ENCODE results near the gene IRGQ. TPM values are rescaled to one million over a fixed set of nuclear protein-coding genes. Genes with fewer than 3 reads are reported as not detected.
"Not testable (repeated sequence)": the region's sequence is repeated elsewhere in the genome, so short reads cannot be mapped to it uniquely, and the experiment has no call there.

IRGQ gene
- total RNA-seq, 1 experiment from 2014 or later, result 8.1 TPM

DNA sequence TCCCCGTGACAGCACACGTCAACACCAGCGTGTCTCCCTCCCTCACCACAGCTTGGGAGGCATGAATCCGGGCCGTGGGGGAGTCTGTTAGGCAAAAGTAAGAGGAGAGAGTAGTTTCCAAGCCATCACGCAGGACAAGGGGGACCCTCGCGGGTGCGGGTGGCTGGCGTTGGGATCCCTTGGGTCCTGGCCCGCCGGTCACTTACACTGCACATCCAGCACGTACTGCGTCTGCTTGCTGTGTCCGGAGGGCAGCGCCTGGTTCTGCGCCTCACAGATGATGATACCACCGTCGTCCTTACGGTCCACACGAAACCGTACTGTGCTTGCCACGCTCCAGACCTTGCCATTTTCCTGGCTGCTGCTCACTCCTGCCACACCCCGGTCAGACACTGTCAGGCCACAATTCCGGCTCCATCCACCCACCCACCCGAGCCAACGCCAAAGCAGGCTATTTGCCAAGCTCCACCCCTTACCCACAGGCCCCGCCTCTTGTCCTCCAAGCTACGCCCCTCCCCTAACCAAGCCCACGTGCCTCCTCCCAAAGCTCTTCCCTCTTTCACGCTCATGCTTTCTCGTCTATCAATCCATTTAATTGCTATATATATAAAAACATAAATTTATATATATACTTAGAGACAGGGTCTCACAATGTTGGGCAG, 30.1 kb upstream of the IRGQ start:
- peak; percentile 8 for DNase-seq (ENCODE audit: extremely low read depth, low read depth)

DNA sequence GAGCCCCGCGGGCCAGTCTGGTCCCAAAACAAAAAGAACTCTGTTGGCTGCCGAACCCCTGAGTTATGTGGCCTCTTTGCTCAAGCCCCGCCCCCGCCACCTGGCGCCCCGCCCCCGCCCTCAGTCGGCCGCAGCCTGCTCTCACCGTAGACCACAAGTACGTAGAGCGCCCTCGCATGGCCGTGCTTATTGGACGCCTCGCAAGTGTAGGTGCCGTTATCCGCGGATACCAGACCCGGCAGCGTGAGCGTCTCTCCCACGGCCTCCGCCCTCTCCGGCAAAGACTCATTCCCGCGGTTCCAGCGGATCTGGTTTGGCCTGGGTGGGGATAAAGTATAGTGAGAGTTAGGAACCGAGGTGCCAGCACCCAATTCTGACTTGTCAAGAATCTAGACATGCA, 29.0 kb upstream of the IRGQ start:
- DNase-seq (ENCODE audit: extremely low read depth, low read depth), result no peak

DNA sequence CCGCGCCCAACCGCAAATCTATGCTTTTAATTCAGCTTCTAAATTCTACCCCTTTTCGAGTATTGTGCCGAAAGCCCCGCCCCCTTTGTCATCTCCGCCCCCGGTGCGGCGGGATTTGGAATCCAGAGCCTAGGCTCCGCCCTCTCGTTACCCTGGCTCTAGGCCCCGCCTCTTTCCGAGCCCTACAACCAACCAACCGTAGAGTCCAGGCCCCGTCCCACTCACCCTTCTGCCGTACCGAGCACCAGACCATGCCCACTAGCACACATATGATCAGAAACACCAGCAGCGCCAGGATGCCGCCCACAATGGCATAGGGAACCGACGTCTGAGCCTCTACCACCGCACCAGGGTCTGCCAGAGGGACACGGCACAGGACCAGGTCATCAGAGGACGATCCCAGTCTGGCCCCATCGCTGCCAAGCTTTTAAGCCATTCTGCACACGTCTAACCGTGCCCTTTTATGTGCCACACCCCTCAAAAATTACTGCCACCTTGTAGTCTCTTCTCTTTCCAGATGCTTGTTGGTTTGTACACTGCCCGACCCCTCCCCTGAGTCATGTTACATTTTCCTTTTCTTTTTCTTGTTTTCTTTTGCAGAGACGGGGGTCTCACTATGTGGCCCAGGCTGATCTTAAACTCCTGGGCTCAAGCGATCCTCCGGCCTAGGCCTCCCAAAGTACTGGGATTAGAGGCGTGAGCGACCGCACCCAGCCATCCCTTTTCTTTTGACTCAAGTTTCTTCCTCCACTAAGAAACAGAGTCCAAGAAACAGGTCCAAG, 28.1 kb upstream of the IRGQ start:
- no peak for DNase-seq (ENCODE audit: extremely low read depth, low read depth)

DNA sequence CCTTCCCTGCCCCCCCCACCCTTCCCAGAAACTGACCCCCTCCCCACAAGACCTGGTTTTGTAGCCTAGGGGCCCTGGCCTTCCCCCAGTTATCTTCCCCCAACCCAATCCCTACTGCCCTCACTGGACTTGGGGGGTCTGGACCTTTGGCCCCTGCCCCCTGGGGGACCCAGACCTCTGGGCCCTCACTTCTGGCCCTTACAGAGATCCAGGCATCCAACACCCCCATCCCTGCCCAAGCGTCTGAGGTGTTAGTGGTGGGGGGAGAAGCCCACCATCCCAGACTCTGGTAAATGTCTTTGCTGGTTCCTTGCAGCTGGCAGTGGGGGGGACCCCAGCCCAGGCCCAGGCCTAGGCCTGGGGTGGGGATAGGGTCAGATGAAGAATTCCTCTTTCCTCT, 27.0 kb upstream of the IRGQ start:
- no peak for DNase-seq (ENCODE audit: extremely low read depth, low read depth)

DNA sequence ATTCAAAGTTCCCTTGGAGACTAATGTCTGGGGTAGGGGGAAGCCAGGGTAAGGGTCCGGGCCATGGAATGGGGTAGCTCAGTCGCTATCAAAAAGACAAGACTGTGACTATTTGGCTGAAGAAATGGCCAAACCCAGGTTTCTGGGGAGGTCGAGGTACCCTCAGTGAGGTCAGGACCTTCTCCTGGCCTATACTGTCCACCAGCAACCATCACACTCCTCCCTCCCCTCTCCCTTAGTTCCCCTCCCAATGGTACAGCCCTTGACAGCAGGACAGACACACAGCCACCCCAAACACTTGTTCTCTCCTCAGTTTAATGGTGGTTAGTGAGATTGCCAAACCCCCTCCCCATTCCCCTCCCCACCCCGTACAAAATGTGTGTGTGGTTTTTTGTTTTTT, 26.1 kb upstream of the IRGQ start:
- no peak for DNase-seq (ENCODE audit: extremely low read depth, low read depth)

DNA sequence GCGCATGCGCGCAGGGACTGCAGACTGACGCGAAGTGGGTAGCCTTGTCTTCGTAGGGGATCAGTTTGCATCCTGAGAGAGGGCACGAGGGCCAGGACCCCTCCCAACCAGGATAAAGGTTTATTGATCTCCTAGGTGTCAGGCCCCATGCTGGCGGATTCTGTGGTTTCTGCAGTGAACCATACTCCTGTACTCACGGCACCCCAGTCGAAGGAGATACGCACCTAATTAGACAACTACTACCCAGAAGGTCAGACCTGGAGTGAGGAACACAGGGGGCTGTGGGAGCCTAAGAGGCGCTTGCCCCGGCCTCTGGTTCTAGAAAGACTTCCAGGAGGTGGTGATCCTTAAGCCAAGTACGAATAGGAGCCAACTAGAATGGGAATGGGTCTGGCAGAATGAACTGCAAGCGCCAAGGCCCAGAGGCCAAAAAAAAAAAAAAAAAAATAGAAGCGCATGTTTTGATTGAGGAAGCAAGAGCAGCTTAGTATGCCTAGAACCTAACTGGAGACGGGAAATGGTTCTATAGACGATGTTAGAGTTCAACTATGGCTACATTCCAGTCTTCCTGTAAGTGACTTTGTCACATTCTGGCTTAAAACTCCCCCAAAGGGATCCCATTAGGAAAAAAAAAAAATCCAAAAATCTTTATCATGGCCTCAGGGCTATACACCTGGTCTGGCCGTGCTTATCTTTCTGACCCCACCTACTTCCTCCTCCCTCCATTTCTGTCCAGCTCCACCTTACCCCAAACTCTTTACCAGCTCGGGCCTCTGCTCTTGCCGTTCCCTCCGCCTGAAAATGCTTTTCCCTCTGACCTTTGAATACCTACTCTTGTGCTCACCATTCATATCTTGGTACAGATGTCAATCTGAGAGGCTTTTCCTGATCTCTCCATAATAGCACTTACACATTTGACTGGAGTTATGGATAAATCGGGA, 24.4 kb upstream of the IRGQ start:
- DNase-seq (ENCODE audit: extremely low read depth, low read depth), result no peak

DNA sequence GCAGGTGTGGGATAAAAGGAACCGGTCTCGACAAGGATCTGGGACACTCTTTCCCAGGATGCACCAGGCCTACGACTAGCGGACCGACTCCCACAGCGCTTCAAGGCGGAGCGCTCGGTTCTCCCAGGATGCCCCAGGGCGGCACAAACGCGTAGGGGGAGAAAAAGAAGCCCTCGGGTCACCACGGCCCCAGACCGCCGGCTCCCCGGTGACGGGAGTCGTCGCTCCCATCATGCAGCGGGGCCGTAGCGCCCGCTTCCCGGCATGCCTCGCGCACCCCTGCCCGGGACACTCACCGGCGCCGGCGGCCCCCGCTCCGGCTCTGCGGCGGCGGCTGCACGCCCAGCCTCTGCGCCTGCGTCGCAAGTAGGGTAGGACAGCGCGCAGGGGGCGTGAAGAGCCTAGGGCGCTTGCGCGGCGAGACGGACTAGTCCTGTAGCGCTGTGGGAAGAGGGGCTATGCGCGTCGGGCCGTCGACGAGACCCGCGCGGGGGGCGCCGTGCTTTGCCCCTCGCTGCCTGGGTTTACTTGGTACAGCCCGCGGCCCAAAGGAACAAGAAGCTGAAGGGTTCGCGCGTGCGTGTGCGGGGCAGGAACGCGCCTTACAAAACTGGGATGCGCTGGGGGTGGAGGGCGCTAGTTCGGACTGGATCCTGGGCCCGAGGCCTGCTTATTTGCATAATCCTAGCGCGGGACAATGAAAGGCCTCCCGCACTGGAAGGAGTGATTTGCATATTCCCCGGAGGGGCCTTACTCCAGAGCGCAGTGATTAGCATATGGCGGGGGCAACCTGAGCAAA, 23.5 kb upstream of the IRGQ start, which contains the start of gene ZNF428:
Gene ZNF428, minus strand, starts transcription at position 368 of the 799 bp plus-strand sequence. CDS start 5,325 bp downstream, outside the sequence.
- DNase-seq (ENCODE audit: extremely low read depth, low read depth), result peak; percentile 72

DNA sequence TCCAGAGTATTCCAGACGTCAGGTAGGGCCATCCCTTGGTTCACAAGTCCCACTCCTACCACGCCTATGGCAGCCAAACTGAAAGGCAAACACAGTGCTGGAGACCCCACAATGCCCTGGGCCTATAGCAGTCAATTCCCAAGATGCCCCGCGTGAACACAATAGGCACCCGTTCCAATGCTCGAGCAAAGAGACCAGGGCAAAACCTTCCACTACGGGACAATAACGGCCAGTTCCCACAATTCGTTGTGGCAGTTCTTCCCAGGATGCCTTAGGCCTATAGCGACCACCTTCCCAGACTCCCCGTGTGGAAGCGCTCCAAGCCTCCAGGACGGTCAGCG, 23.0 kb upstream of the IRGQ start:
- DNase-seq (ENCODE audit: extremely low read depth, low read depth), result no peak

DNA sequence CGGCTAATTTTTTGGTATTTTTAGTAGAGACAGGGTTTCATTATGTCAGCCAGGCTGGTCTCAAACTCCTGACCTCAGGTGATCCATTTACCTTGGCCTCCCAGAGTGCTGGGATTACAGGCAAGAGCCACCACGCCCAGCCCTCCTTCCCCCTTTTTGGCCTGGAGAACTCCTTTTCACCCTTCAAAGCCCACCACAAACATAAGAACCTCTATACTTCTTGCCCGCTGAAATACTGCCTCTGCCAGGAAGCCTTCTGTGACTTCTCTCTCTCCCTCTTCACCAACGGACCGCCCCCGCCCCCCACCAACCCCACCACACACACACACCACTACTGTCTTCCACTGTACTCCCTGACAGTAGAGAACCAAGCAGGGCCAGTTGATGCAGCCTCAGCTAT, 21.0 kb upstream of the IRGQ start:
- no peak for DNase-seq (ENCODE audit: extremely low read depth, low read depth)

DNA sequence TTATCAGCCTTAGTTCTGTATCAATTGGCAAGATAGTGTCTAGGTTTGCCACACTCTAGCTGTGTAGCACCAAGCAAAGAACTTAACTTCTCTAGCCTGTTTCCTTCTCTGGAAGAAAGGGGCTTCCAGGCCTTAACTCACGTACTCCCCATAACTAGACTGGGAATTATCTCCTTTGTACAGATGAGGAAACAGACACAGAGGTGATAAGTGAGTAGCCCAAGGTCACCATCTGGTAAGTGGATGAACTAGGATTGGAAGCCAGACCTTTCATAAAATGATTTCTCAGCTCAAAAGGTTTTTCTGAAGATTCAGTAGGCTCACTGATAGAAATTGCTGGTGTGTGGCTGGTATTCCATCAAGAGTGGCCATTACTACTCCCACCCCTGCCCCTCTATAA, 20.4 kb upstream of the IRGQ start:
- DNase-seq (ENCODE audit: extremely low read depth, low read depth), result no peak

DNA sequence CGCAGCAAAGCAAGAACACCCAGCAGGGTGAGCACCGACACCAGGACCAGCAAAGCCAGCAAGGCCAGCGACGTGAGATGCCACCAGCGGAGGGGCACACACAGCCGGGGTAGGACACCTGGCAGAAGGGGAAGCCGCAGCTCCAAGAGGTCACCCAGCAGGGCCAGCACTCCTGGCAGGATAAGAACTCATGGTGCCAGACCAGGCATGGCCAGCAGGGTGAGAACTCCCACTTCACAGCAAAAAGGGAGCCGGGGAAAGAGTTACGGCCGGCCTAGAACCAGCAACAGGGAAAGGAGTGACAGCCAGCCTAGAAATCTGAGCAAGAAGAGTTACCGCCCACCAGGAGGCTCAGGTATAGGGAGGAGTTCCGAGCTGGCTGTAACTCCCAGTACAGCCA, 16.4 kb upstream of the IRGQ start:
- DNase-seq (ENCODE audit: extremely low read depth, low read depth), result no peak

DNA sequence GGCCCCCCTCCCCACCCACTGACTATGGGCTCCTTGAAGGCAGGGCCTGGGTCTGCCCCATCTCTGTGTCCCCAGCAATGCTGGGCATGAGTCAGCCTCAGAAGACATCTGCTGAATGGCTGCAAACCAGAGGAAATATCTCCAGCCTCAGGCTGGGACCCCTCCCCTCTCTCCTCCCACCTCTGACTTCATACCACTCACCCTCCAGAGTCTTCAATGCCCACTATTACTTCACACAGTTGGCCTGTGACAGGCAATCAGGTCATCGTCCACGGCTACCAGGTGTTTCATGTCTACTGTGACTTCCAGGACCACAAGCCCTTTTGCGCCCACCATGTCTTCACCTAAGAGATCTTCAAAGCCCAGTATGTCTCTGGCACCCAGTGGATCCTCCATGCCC, 15.9 kb upstream of the IRGQ start, which contains the start of gene SRRM5:
Gene SRRM5, plus strand, starts transcription at position 301 of the 400 bp plus-strand sequence. Its CDS starts 34 bp downstream, at position 335.
- no peak for DNase-seq (ENCODE audit: extremely low read depth, low read depth)

DNA sequence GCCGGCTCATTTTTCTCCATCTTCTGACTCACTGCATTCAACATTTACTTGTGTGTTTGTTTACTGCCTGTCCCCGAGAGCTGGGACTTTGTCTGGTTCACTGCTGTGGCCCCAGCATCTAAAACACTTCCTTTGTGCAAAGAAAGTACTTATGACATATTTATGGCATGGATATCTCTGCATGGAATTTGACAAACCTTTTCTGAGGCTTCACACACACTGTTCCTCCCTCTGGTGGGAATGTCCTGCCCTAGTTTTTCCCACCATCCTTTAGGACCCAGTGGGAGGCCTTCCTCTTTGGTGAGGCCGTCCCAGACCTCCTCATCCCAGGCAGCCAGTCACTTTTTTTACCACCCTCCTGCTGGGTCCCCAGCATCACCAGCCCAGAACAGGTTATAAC, 14.6 kb upstream of the IRGQ start:
- DNase-seq (ENCODE audit: extremely low read depth, low read depth), result no peak

DNA sequence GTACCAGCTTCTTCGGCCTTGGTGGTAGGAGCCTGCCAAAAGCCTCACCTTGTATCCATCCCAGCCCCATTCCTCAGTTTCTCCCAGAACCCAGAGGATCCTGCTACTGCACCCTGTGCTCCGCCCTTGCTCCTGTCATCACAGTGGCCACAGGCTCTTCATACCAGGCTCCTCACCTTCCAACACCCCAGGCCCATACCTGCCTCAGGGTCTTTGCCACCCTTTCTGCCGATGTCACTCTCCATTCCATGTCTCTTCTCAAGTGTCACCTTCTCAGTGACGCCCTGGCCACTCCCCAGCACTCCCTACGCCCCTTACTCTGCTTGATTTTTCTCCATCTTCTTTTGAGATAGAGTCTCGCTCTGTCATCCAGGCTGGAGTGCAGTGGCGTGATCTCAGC, 13.9 kb upstream of the IRGQ start:
- DNase-seq (ENCODE audit: extremely low read depth, low read depth), result no peak

DNA sequence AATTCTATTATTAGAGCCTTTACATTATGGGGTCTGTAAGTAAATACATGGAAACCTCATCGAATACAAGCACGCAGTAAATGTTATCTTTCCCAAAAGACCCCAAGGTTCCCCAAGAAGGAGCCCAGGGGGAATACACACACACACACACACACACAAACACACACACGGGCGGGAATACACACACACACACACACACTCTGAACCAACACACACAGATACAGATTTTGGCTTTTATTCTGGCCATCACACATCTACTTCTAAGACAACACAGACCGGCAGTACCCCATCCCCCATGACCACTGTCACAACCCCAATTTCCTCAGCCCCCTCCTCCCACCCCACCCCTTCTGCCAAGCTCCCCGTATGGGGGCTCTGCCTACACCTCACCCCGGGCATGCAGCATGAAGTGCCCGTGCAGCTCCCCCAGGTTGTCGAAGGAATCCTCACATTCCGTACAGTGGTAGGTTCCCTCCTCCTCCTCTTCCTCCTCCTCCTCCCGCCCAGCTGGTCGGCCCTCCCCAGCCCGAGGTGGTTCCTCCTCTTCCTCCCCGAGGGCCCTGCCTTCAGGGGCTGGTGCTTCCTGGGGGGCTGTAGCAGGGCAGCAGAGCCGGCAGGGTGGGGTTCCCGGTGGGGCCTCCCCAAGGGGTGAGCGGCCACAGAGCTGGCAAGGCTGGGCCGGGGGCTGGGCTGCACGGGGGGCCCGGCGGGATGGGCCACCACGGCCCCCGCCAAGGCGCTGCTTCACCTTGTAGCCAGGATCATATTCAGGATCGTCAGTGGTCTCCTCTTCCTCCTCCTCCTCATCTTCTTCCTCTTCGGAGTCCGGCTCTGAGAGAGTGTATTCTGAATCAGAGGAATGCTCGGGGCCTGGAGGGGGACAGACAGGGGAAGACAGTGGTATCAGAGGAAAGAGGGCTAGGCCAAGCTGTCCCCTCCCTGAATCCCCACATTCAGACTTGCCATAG, 11.6 kb upstream of the IRGQ start:
- DNase-seq (ENCODE audit: extremely low read depth, low read depth), result no peak

DNA sequence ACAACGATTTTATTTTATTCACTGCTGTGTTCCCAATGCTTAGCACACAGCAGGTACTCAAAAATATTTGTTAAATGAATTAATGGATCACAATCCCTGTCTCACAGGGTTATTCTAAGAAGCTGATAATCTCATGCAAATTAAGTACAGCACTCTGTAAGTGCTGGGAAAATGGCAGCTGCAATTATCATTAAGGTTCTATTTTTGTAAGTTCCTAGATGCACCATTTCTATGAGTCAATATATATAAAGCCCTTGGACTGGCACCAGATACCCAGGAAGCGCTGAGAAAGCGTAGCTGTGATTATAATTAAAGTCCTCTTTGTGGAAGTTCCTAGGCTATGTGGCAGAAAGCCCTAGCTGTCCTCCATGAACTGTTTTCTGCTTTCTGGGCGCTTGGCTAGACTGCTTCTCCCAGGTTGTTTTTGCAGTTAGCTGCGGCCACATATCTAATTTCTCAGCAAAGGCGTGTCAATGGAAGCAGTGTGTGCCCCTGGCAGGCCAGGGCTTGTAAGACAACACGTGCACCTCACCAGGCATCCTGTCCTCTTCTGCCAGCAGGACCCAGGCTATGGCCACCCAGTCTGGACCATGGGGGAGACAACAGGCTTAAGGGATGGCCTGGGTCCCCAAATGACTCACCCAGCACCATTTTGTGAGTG, 10.8 kb upstream of the IRGQ start:
- no peak for DNase-seq (ENCODE audit: extremely low read depth, low read depth)

DNA sequence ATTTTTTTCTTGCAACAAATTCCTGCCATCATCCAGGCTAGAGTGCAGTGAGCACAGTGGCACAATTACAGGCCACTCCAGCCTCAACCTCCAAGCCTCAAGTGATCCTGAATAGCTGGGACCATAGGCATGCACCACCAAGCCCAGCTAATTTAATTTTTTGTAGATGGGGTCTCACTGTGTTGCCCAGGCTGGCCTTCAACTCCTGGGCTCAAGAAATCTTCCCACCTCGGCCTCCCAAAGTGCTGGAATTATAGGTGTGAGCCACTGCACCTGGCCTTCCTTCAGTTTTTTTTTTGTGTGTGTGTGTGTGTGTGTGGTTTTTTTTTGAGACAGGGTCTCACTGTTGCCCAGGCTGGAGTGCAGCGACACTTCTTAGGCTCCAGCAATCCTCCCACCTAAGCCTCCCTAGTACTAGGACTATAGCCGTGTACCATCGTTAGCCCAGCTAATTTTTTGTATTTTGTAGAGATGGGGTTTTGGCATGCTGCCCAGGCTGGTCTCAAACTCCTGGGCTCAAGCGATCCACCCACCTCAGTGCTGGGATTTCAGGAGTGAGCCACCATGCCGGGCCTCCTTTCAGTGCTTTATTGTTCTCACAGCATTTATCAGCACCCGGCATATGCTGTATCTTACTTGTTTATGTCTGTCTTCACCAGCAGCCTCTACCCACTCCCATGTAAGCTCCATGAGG, 10.1 kb upstream of the IRGQ start:
- DNase-seq (ENCODE audit: extremely low read depth, low read depth), result no peak

DNA sequence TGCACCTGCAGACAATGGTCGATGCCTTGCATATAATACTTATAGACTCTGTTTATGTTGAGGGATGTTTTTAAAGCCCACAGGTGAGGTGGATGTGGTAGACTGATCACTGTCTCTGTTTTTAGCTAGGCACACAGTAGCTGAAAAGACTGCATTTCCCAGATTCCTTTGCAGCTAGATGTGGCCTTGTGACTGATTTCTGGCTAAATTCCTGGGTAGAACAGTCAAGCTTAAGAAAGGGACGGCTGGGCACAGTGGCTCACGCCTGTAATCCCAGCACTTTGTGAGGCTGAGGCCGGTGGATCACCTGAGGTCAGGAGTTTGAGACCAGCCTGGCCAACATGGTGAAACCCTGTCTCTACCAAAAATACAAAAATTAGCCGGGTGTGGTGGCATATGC, 4.4 kb upstream of the IRGQ start:
- not testable (repeated sequence) for DNase-seq (ENCODE audit: extremely low read depth, low read depth)
